H1 (cell line): ENCODE results near the gene DIP2C. TPM values are rescaled to one million over a fixed set of nuclear protein-coding genes. Genes with fewer than 3 reads are reported as not detected.

Experiments
- CTCF ChIA-PET: fragments of 300-600 bp; sonication (Branson Sonifier 250); formaldehyde crosslinking; loops from one replicate; lab custom pipeline; 2021; ENCODE audit not compliant: partially characterized antibody; lab: Charles Lee
- POLR2A ChIA-PET: fragments of 300-600 bp; sonication (Branson Sonifier 250); formaldehyde crosslinking; loops from one replicate; lab custom pipeline; 2021; ENCODE audit warnings: inconsistent platforms; ENCODE audit not compliant: partially characterized antibody; lab: Charles Lee
- DNase-seq, 2 experiments: peaks; one replicate each; pipeline versions ENCODE4 v3.0.0 to v3.0.0-alpha.2; 2010 to 2022; ENCODE audit warnings: low spot score in 2 of 2, low read depth in 1 of 2, mixed read lengths in 1 of 2
- FAIRE-seq: peaks from 2 replicates; lab custom pipeline; 2011; peaks lifted over from hg19 to GRCh38; lab: Jason Lieb, UNC
- H2AFZ ChIP-seq: 2 replicates; pipeline ENCODE4 v1.8.1; 2012; ENCODE audit warnings: low read length, inconsistent platforms
- H2AK5ac ChIP-seq: 2 replicates; pipeline ENCODE4 v1.6.1; 2013; ENCODE audit warnings: low read depth, low read length
- H2BK120ac ChIP-seq: replicated peaks from 2 replicates; pipeline ENCODE3; 2013; ENCODE audit warnings: low read depth, low read length, inconsistent platforms
- H2BK12ac ChIP-seq: 2 replicates; pipeline ENCODE4 v1.6.1; 2013; ENCODE audit warnings: low read depth, low read length
- H2BK15ac ChIP-seq: 2 replicates; pipeline ENCODE4 v1.6.1; 2013; ENCODE audit warnings: low read length
- H2BK20ac ChIP-seq: 2 replicates; pipeline ENCODE4 v1.6.1; 2013; ENCODE audit warnings: low read length
- H2BK5ac ChIP-seq: 2 replicates; pipeline ENCODE4 v1.6.1; 2013; ENCODE audit warnings: low read depth, low read length
- H3K14ac ChIP-seq: 2 replicates; pipeline ENCODE4 v1.6.1; 2013; ENCODE audit warnings: inconsistent platforms; ENCODE audit not compliant: insufficient read length
- H3K18ac ChIP-seq: 2 replicates; pipeline ENCODE4 v1.6.1; 2013; ENCODE audit warnings: low read length; ENCODE audit errors: extremely low read depth
- H3K23ac ChIP-seq: 2 replicates; pipeline ENCODE4 v1.6.1; 2013; ENCODE audit warnings: inconsistent platforms; ENCODE audit not compliant: insufficient read length
- H3K23me2 ChIP-seq: 2 replicates; pipeline ENCODE4 v1.6.1; 2013; ENCODE audit warnings: low read depth, low read length
- H3K27ac ChIP-seq: 2 replicates; pipeline ENCODE4 v1.6.1; 2011; ENCODE audit warnings: low read depth, low read length, inconsistent platforms
- H3K27me3 ChIP-seq, 4 experiments: replicated peaks in 1 of 4; 1 replicate in 1 of 4; 2 replicates in 3 of 4; pipeline versions ENCODE4 v1.6.1 to v1.8.1; 2011 to 2013; ENCODE audit warnings: low read length in 3 of 4, mild to moderate bottlenecking in 3 of 4, inconsistent platforms in 2 of 4, mixed read lengths in 2 of 4, moderate library complexity in 1 of 4; ENCODE audit not compliant: control insufficient read depth in 3 of 4, insufficient read depth in 3 of 4; ENCODE audit errors: extremely low read depth in 1 of 4
- H3K36me3 ChIP-seq, 4 experiments: 2 replicates each; pipeline versions ENCODE4 v1.6.1 to v1.8.1; 2011 to 2013; ENCODE audit warnings: mild to moderate bottlenecking in 4 of 4, low read length in 3 of 4, moderate library complexity in 2 of 4, control low read depth in 1 of 4, inconsistent platforms in 1 of 4; ENCODE audit not compliant: insufficient read depth in 4 of 4, control insufficient read depth in 2 of 4
- H3K4ac ChIP-seq: replicated peaks from 2 replicates; pipeline ENCODE3; 2013; ENCODE audit warnings: low read length, low read depth, mixed read lengths, inconsistent platforms; ENCODE audit not compliant: insufficient read length
- H3K4me1 ChIP-seq, 4 experiments: replicated peaks in 1 of 4; 1 replicate in 1 of 4; 2 replicates in 3 of 4; pipeline versions ENCODE4 v1.6.1 to v1.8.1; 2011 to 2013; ENCODE audit warnings: low read length in 3 of 4, inconsistent platforms in 2 of 4, mixed read lengths in 1 of 4; ENCODE audit not compliant: insufficient read depth in 4 of 4, control insufficient read depth in 3 of 4
- H3K4me2 ChIP-seq, 2 experiments: 2 replicates each; pipeline versions ENCODE4 v1.6.1 to v1.8.1; 2011 to 2013; ENCODE audit warnings: low read depth in 2 of 2, low read length in 2 of 2, control low read depth in 1 of 2, inconsistent platforms in 1 of 2, mild to moderate bottlenecking in 1 of 2; ENCODE audit not compliant: insufficient read depth in 1 of 2
- H3K4me3 ChIP-seq, 4 experiments: fragments of 200-600, 300-600 bp in 1 of 4; sonication (generic), shearing (Covaris generic), sonication (Bioruptor Twin) in 1 of 4; 2 replicates each; pipeline versions ENCODE4 v1.5.1 to v1.8.1; 2011 to 2016; ENCODE audit warnings: low read length in 4 of 4, low read depth in 3 of 4, control low read depth in 2 of 4, inconsistent platforms in 2 of 4, mild to moderate bottlenecking in 2 of 4, mixed read lengths in 1 of 4, moderate library complexity in 1 of 4; ENCODE audit not compliant: insufficient read depth in 2 of 4; ENCODE audit errors: extremely low read depth in 1 of 4
- H3K56ac ChIP-seq: replicated peaks from 2 replicates; pipeline ENCODE3; 2013; ENCODE audit warnings: low read depth, mild to moderate bottlenecking, mixed read lengths, low read length, inconsistent platforms; ENCODE audit not compliant: insufficient read length
- H3K79me1 ChIP-seq: 2 replicates; pipeline ENCODE4 v1.6.1; 2013; ENCODE audit warnings: low read depth, low read length, control low read depth
- H3K79me2 ChIP-seq, 2 experiments: 2 replicates each; pipeline versions ENCODE4 v1.6.1 to v1.8.1; 2012 to 2013; ENCODE audit warnings: low read length in 2 of 2, mild to moderate bottlenecking in 2 of 2, inconsistent platforms in 1 of 2; ENCODE audit not compliant: insufficient read depth in 2 of 2, control insufficient read depth in 1 of 2
- H3K9ac ChIP-seq, 4 experiments: replicated peaks in 1 of 4; 1 replicate in 1 of 4; 2 replicates in 3 of 4; pipeline versions ENCODE4 v1.6.1 to v1.8.1; 2011 to 2013; ENCODE audit warnings: low read depth in 3 of 4, low read length in 3 of 4, control low read depth in 2 of 4, mild to moderate bottlenecking in 2 of 4, moderate library complexity in 2 of 4, inconsistent platforms in 1 of 4; ENCODE audit errors: extremely low read depth in 1 of 4
- H3K9me3 ChIP-seq, 2 experiments: 2 replicates each; pipeline versions ENCODE4 v1.6.1 to v1.8.1; 2012 to 2013; ENCODE audit warnings: mild to moderate bottlenecking in 2 of 2, moderate library complexity in 2 of 2, control low read depth in 1 of 2, inconsistent platforms in 1 of 2, low read depth in 1 of 2, low read length in 1 of 2, mixed read lengths in 1 of 2; ENCODE audit not compliant: insufficient read depth in 2 of 2
- H4K20me1 ChIP-seq, 2 experiments: replicated peaks in 1 of 2; 2 replicates each; pipeline versions ENCODE3 to v1.8.1; 2011 to 2013; ENCODE audit warnings: inconsistent platforms in 2 of 2, low read length in 2 of 2, mild to moderate bottlenecking in 1 of 2; ENCODE audit not compliant: insufficient read depth in 2 of 2, control insufficient read depth in 1 of 2
- H4K5ac ChIP-seq: 2 replicates; pipeline ENCODE4 v1.6.1; 2013; ENCODE audit warnings: low read length, low read depth, mixed read lengths, inconsistent platforms; ENCODE audit not compliant: insufficient read length
- H4K8ac ChIP-seq: 2 replicates; pipeline ENCODE4 v1.8.0; 2013; ENCODE audit warnings: mild to moderate bottlenecking, moderate library complexity, low read length, inconsistent platforms; ENCODE audit not compliant: insufficient read depth; ENCODE audit errors: extremely low read depth
- H4K91ac ChIP-seq: replicated peaks from 2 replicates; pipeline ENCODE3; 2013; ENCODE audit warnings: low read length, mixed read lengths, inconsistent platforms; ENCODE audit not compliant: insufficient read length
- CHD2 ChIP-seq: IDR thresholded peaks from 2 replicates; pipeline ENCODE4 v1.6.1; 2012; ENCODE audit warnings: low read length, improper control_type of control experiment
- CREB1 ChIP-seq: IDR thresholded peaks from 2 replicates; pipeline ENCODE4 v1.6.1; 2012; ENCODE audit warnings: inconsistent platforms
- E2F6 ChIP-seq: IDR thresholded peaks from 2 replicates; pipeline ENCODE4 v1.6.1; 2012; ENCODE audit warnings: inconsistent platforms
- EP300 ChIP-seq, 2 experiments: IDR thresholded peaks; 1 replicate in 1 of 2; 2 replicates in 1 of 2; pipeline ENCODE4 v1.6.1; 2011 to 2012; ENCODE audit warnings: low read depth in 2 of 2, low read length in 2 of 2, mild to moderate bottlenecking in 2 of 2, borderline replicate concordance in 1 of 2, inconsistent platforms in 1 of 2, moderate library complexity in 1 of 2
- EZH2 ChIP-seq: fragments of 200-600 bp; sonication (generic); IDR thresholded peaks from 2 replicates; pipeline ENCODE4 v1.7.1; 2012; ENCODE audit warnings: low read depth, mild to moderate bottlenecking, moderate library complexity, low read length, inconsistent platforms; ENCODE audit not compliant: severe bottlenecking
- RBBP5 ChIP-seq: IDR thresholded peaks from 2 replicates; pipeline ENCODE4 v1.7.1; 2012; ENCODE audit warnings: low read depth, mild to moderate bottlenecking, inconsistent platforms, low read length, moderate library complexity, borderline replicate concordance
- RXRA ChIP-seq: IDR thresholded peaks from 2 replicates; pipeline ENCODE4 v1.6.1; 2011; ENCODE audit warnings: low read depth, mild to moderate bottlenecking, low read length, moderate library complexity; ENCODE audit not compliant: insufficient read depth
- SAP30 ChIP-seq: fragments of 300-600 bp; sonication (generic); IDR thresholded peaks from 2 replicates; pipeline ENCODE4 v1.7.1; 2012; ENCODE audit warnings: low read length, moderate library complexity, mild to moderate bottlenecking, inconsistent platforms; ENCODE audit not compliant: insufficient read depth, insufficient replicate concordance
- SIN3A ChIP-seq, 2 experiments: IDR thresholded peaks in 1 of 2; conservative IDR thresholded peaks in 1 of 2; 2 replicates each; pipeline ENCODE4 v1.6.1; 2011 to 2012; ENCODE audit warnings: low read length in 2 of 2, improper control_type of control experiment in 1 of 2, low read depth in 1 of 2, mild to moderate bottlenecking in 1 of 2
- SP2 ChIP-seq: IDR thresholded peaks from 2 replicates; pipeline ENCODE4 v1.6.1; 2012; ENCODE audit warnings: mild to moderate bottlenecking, low read length, inconsistent platforms
- TCF12 ChIP-seq: IDR thresholded peaks from 2 replicates; pipeline ENCODE4 v1.6.1; 2011; ENCODE audit warnings: low read depth, mild to moderate bottlenecking, low read length
- WGBS, 2 experiments: shearing (Covaris generic) in 1 of 2; methylation state at CpG; one replicate each; pipeline versions ENCODE4 v1.1.6 to v1.1.7; 2013 to 2015; ENCODE audit warnings: low lambda C conversion rate in 2 of 2, mixed read lengths in 2 of 2, inconsistent platforms in 1 of 2, low coverage in 1 of 2, missing lambda C conversion rate in 1 of 2; ENCODE audit not compliant: insufficient replicate concordance in 2 of 2, insufficient coverage in 1 of 2, insufficient read length in 1 of 2; ENCODE audit errors: extremely low coverage in 1 of 2, missing lambda C conversion rate in 1 of 2; 5-methylcytosine and 5-hydroxymethylcytosine counted together
- polyA plus RNA-seq, 7 experiments: library from polyadenylated mRNA; depleted of rRNA in 3 of 7; stranded (reverse) in 5 of 7; unstranded in 2 of 7; fragments of >200 nt in 5 of 7; fragments of 200-250 nt in 2 of 7; gene quantifications; 1 replicate in 5 of 7; 2 replicates in 1 of 7; 4 replicates in 1 of 7; pipeline versions ENCODE4 v1.2.1 to v1.2.3, GENCODE V29; 2011 to 2013; ENCODE audit warnings: missing spikeins in 2 of 7, mixed read lengths in 2 of 7
- total RNA-seq: library from RNA; stranded (reverse); fragmentation: NEBNext Ultra II Directional; extraction: Animal tissue kit (Norgen Biotek cat#: 25700); gene quantifications from 2 replicates; pipeline ENCODE4 v1.2.1, GENCODE V29; 2021

DIP2C gene
- total and polyA plus RNA-seq, 2 of the 8 experiments (the other 6 are each of a cell fraction or from before 2014, with no cell fraction given): 3.8 to 9.3 TPM

GRCh38 chr10:600234-600633, 89.2 kb downstream of the DIP2C start:
- 95% methylated on average over 15 of the region's 15 CpGs; no CpG with 5 or more reads in 1 of the 2 experiments for WGBS, 2 experiments
- ChIA-PET CTCF (interaction anchor here (0.8 kb wide), 1 partner anchor 189 kb away, joined by 3 read pairs; no protein-coding TSS in a partner anchor), POLR2A (interaction anchor here (1.3 kb wide), 1 partner anchor 13 kb away, joined by 5 read pairs; no protein-coding TSS in a partner anchor)
- Histone ChIP-seq H2BK15ac (no peak overlapping the region), H3K27ac (no peak overlapping the region), H3K4me3 (no peak overlapping the region), H2BK12ac (no peak overlapping the region), H3K27me3 (no peaks in the 10 kb centered on the region), H2BK120ac (no peak overlapping the region), H2AK5ac (no peak overlapping the region), H4K20me1 (peaks cover 2 to 10% of the 10 kb centered on the region in 2 experiments), H2BK20ac (no peak overlapping the region), H3K4ac (no peak overlapping the region), H3K4me1 (peaks cover 0 to 8% (median 3%) of the 10 kb centered on the region in 4 experiments; a peak in 4 of 7 replicates), H3K9ac (no peak overlapping the region), H4K5ac (no peak overlapping the region), H3K14ac (no peak overlapping the region), H3K9me3 (no peaks in the 10 kb centered on the region), H3K56ac (no peak overlapping the region), H3K18ac (no peak overlapping the region), H3K79me1 (peaks cover 9% of the 10 kb centered on the region), H2BK5ac (no peak overlapping the region), H4K8ac (no peak overlapping the region), H3K79me2 (peaks cover 0 to 17% of the 10 kb centered on the region in 2 experiments; a peak in 2 of 4 replicates), H4K91ac (no peak overlapping the region), H2AFZ (no peak overlapping the region), H3K23ac (no peak overlapping the region), H3K4me2 (no peak overlapping the region), H3K23me2 (no peaks in the 10 kb centered on the region), H3K36me3 (no peaks in the 10 kb centered on the region)
- no peak for FAIRE-seq
- no peak for DNase-seq
- TF ChIP-seq RXRA (no peak), CHD2 (no peak), RBBP5 (no peak), SP2 (no peak), SAP30 (no peak), E2F6 (no peak), EZH2 (no peak), SIN3A (conservative IDR thresholded peaks at IDR 0.05 in 1 of 2, IDR thresholded peaks at IDR 0.05 in 1 of 2; ENCODE audit: low read depth in 1 of 2, low read length in 2 of 2) (no peak), EP300 (IDR thresholded peaks at IDR 0.05; ENCODE audit: borderline replicate concordance in 1 of 2, low read depth in 2 of 2, low read length in 2 of 2) (no peak), CREB1 (no peak), TCF12 (no peak)
